NOMO-1 (cell line): Measurements from ENCODE around the gene NOL4L.

ENCODE experiments used
- DNase-seq, 2 experiments: peaks; one replicate each; lab custom pipeline; 2025; ENCODE audit not compliant: unreplicated experiment in 2 of 2; lab: John Stamatoyannopoulos, UW

NOL4L gene

DNA sequence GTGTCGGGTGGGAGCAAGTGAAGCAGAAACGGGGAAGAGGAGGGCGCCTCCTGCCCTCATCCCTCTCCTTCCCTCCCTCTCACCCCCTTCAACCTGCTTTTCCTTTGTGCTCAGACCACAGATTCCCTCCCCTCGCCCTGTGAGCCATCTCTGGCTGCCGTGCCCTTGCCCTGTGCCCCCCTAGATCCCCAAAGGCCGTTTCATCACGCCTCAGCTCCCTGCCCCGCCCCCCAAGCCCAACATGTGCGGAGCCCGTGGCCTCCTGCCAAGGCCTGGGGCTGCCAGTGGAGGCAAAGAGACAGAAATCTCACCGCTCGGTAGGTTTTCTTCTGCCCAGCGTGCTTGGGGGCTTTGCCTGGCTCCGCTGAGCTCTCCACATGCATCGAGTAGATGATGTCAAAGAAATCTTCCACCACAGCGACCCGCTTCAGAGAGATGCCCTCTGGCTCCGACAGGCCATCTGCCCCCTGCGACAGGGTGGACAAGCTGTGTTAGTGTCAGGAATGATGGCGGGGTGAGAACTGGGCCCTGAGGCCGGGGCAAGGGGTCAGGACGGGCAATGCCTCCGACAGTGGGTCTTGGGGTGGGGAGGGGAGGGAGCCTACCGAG is 57.6 kb downstream of the NOL4L start:
- DNase-seq: no peak

DNA sequence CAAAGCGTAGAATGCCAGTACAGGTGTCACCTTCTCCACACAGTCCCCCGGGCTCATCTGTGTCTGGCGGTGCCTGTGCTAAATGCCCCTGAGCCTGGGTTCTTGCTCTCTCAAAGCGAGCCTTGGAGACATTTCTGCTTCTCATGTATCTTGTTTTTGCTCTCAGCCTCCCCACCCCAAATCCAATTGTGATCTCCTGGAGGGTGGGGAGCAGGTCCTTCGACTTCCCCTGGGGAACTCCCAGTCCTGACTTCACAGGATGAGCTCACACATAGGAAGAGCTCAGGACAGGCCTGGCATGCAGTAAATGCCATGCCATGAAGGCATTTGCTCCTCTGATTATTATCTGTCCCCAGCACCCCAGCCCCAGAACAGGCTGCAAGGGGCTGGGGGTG is 58.1 kb downstream of the NOL4L start:
- no peak for DNase-seq

DNA sequence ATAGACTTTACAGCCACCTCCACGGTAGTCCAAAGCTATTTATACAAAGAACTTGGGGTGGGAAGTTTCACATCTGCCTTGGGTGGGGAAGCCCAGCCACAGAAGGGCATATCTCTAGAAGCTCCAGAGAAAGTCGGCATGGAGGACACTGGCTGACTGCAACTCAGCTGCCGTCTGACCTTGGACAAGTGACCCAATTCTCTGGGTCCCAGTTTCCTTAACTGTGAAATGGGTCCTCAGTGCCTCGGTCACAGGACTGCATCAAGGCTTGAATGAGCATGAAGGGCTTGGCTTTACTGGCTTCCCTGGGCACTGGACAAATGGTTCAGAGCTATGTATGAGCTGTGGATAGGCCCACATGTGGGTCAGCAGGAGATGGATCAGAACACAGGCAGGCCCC is 58.6 kb downstream of the NOL4L start:
- no peak for DNase-seq

DNA sequence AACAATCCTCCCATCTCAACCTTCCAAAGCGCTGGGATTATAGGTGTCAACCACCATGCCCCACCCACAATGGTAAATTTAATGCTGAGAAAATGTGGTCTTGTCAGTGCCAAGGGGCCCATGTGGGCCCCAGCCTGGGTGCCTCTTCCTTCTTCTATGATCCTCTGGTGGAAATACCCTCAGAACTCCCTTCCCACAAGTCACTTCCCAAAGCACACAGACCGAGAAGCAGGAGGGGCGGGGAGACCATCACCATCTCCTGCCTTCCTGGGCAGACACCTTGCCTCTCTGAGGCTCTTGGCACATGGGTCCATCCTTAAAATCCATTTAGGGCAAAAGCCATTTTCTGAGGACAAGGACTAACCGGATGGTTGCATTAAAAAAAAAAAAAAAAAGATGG is 59.0 kb downstream of the NOL4L start:
- no peak for DNase-seq

DNA sequence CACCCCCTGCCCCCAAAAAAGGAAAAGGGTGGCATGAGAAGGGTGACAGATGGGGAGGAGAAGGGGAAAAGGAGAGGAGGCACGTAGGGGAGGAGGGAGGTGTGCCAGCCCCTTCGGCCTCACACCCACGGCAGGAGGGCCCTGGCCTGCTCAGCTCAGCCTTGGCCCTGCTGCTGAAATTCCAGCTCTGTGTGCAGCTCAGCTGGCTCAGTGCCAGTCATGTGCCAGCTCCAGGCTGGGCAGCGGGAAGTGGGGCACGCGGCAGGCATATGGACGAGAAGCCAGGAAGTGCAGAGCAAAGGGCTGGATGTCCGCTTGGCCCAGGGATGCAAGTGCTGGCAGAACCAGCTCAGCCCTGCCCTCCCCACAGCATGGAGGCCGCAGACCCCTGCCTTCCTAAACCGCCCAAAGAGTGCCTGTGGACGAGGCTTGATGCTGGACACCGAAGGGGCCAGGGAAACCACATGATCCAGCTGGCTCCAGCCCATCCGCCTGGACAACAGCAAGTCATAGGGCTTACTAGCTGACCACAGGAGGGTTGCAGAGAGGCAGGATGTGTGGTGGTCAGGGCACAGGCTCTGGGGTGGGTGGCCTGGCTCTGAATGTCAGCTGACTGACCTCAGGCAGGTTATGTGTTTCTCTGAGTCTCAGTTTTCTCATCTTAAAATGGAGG is 60.2 kb downstream of the NOL4L start:
- DNase-seq: no peak

DNA sequence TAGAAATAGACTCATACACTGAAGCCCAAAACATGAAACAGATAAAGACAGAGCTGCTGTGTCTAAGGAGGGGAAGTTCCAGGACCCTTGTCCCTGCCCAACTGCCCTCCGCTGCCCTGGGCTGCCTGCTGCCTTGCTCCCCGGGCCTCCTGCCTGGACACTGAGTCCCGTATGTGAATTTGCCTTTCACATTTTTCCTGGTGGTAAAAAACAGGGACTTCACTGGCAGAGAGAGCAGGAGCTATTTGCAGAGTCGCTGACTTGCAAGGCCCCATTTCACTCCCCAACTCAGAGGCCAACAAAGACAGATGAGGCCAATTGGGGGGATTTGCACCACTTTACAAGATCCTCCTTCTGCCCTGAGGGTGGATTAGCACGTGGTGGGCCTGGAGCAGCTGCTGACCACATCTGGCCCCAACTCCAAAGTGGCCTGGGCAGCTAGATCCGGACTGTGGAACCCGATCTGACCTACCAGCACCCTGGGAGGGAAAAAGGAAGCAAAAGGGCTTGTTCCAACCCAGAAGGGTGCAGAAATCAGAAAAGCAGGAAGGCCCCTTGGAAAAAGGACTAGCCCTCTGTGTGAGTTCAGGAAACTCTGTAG is 61.4 kb downstream of the NOL4L start:
- DNase-seq: no peak

DNA sequence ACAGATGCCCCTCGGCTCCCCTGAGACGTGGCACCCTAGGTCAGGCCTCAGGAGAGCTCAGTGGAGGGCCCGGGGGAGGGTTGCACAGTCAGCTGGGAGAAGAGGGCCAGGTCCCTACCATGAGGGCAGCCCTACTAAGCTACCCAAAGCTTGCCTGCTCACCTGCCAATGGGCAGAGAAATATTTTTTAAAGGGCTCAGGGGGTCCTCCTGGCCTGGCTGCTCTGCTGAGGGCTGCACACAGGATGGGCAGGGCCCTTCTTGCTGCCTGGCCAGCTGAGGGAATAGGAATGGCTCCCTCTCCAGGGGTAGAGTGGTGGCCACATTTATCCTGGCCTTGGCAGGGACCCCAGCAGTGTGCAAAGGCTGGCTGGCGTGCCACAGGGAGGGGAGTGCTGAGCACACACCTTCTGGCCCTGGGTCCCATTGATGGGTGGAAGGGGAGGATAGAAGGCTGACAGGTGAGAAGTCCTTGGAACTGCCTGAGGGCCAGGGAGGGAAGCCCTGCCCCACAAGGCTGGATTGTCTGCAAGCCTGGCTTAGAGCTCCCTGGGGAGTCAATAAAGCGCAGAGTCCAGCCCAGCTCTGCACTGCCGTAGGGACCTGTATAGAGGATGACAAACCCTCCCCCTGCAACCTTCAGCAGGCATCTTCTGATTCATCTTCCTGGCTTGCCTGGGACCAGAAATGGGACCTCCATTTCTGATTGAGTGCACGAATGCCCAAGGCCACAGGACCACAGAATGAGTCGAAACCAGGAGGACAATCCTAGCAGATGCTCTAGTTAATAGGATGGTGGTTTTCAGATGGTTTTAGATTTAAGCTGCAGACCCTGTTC is 62.1 kb downstream of the NOL4L start:
- DNase-seq: no peak

DNA sequence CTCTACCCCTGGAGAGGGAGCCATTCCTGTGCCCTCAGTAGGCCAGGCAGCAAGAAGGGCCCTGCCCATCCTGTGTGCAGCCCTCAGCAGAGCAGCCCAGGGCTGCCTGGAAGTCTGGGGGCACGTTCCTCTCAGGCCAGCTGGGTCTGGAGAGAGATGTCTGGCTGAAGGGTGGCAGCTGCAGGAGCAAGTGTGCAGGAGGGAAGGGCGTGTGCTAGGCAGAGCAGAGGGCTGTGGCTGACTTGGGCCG is 62.7 kb downstream of the NOL4L start:
- DNase-seq: no peak

DNA sequence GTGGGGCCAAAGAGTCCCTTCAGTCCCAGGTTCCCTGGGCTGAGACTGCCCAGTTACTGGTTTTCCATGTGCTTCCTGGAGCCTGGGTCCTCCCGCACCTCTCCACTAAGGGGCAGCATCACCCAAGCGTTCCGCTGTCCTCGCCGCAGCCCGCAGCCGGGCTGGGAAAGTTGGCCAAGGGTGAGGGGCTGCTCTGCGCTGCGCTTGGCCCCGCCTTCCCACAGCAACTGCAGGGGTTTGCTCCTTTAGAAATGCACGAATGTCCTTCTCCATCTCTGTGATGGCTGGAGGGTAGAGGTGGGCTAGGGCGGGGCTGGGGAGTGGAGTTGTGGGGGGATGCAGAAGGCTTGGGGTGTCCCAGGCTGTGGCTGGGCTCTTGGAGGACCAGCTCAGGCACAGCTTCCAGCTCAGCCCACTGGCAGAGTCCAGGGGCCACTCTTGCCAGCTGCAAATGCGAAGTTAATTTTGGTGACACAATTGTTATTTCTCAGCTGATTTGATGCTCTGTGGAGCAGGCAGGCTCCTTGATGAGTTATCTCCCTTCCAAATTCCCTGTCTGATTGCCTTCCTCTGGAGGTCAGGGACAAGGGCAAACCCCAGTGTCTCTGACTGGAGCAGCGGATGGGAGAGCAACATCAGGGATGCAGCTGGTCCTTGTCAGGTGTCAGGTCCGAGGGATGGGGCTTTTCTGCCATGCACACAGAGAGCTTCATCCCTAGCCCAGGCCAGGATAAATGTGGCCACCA is 63.2 kb downstream of the NOL4L start:
- no peak for DNase-seq

DNA sequence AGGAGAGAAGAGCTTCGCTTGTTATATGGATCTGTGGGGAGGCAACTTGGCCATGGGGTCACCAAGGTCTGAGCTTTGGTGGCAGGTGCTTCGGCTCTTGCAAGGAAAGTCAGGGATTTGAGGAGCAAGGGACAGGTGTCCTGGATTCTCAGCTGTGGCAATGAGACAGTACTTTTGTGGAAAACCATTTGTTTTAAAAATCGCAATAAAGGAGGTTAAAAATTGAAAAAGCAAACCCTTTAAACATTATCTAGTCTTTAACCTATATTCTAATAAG is 64.3 kb downstream of the NOL4L start:
- DNase-seq: no peak

DNA sequence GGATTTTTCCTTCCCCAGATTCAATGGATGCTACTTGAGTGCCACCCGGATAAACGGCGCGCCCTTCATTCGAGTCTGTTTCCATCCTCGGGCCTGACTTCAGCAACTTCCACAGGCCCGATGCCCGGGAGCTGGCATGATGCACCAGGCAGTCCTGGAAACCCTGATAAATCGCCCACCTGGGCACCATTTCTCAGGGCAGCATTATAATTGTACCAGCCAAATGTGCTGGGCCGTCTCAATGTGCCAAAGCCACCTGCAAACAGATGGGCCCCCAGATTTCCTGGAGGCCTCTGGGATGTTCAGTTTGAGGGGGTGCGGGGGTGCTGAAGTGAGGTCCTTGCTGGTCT is 65.8 kb downstream of the NOL4L start:
- DNase-seq: no peak

DNA sequence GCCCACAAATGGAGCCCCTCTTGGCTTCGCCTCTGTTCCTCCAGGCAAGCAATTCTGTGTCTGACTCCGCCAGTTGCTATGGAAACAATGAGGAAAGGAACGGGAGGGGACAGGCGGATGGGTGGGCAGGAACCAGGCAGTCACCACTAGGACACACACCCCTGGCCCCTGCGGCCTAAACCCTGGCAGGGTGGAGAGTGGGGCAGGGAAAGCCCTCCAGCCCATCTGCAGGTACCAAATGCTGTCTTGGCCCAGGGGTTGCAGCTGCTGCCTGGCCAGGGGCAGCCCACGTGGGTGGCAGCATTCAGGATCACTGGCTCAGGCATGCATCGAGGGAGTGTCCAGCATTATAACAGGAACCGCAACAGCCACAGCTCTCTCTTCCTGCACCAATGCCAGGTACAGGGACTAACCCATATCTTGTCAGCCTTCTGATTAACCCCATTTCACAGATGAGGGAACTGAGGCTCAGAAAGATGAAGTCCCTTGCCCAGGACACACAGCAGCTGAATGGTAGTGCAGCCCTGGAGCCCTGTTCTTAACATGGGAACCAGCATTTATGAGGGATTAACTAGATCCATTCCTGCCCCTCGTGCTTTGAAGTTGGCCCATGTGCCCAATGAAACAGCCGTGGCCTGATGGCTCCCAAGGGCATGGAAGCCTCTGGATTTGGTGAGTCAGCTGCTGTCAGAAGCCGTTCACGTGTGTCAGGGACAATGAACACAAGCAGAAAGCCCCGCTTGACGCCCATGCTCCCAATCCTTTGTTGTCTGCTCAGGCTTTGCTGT is 66.3 kb downstream of the NOL4L start:
- DNase-seq: no peak

DNA sequence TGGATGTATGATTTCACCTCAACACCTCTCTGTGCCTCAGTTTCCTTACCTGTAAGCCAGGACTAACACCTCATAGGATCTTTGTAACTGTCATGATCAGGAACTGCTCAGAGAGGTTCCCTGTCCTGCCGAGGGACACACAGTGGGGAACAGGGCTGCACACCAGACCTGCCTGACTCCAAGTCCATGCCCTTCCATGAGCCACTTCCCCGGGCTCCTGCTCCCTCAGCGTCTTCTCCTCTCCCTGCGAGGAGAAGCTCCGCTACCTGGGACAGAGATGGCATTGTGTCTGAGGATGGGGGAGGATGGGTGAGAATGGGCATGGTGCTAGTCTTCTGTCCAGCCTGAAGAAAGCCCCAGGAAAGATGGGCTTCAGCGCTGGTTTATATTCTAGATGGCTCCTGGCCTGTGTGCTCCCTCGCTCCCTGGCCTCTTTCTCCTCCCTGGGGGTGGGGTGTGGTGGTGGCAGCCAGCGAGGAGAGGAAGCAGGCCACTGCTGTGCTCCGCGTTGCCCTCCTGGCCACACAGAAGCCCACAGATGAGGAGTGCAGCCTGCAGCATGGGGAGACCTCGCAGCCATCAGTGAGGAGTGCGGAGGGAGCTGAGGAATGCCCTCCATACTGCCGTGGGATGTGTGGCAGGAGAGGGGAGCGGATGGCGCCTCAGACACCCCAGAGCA is 67.1 kb downstream of the NOL4L start:
- no peak for DNase-seq

DNA sequence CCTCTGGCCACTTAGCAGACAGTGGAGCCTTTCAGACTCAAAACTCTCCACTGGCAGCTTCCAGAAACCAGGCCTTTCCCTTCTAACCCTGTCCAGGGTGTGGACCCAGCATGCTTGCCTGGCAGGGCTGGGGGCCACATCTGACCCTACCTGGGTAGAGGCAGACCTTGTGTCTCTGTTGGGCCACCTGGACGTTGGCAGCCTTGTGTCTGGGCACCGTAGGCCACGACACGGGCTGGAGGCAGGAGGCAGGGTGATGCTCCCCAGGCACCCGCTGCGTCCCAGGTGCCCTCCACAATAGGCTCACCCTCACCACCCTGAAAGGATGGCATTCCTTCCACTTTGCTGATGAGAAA is 67.6 kb downstream of the NOL4L start:
- DNase-seq: no peak

DNA sequence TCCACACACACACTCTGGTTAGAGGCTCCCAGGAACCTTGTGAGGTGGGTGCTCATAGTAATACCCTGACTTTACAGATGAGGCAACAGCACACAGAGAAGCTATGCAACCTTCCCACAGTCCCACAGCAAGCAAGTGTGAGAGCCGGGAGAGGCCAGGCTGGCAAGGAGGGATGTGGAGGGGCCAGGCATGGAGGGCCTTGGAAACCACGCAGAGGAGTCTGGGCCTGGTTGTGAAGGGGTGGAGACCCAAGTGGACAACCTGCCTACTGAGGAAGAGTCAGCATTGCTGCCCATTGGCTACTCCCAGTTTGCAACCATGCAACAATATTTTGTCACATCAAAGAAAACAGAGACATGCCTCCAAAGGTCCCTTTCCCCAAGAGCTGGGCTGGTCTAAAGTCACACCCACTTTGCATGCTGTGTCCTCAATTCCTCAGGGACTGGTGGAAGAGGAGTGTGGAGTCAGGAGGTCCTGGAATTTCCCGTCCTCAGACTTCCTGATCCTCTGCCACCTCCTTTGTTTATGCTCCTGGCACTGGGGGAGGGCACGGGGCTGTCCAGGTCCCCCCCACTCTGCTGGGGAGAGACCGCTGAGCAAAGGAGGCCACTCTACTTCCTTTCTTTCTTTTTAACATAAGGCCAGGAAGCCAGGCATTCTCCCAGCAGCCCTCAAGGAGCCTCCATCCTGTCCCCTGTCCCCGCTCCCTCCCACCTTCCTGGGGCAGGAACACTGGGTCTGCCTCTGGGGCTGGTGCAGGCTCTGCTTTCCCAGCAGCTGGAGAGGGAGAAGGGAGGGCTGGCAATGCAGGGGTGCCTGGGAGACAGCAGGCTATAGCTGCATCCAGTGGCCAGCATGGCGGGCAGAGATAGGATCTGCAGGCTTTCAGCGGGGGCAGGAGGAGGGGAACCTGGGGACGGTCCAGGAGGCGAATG is 68.3 kb downstream of the NOL4L start:
- no peak for DNase-seq

DNA sequence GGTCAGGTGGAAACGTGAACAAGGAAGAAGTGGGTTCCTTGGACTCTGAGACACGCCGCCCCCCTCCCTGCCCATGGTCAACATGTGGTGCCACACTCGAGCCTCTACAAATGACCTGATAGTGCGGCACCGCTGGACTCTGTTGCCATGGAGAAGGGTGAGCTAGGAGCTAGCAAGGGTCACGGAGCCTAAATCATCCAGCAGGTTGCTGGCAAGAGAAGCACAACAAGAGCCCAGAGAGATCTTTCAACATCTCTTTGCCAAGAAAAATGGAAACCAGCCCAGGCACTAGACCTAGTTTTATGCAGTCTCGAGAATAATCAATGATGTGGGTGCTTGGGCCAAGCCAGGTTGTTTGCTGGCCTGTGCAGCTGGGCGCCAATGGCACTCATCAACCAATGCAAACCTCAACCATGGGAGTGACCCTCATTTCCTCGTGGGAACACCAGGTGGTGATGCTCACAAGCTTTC is 69.5 kb downstream of the NOL4L start:
- DNase-seq: no peak

DNA sequence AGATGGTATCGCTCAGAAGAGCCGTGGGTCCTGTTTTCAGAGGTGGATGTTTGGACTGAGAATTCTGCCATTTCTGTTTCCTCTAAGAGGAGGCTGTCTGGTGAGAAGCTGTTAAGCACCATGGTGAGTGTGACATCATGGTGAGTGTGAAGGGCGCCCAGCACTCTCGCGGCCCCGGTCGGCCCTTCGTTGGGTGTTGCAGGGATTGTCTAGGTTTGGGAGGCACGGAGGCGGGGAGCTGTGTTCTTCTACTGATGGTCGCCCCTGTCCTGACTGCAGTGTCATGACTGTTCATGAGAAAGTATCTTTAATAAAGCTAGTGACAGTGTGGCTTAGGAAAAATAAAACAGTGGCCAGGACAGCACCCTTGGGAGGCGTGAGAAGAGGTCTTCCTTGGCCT is 70.4 kb downstream of the NOL4L start:
- no peak for DNase-seq

DNA sequence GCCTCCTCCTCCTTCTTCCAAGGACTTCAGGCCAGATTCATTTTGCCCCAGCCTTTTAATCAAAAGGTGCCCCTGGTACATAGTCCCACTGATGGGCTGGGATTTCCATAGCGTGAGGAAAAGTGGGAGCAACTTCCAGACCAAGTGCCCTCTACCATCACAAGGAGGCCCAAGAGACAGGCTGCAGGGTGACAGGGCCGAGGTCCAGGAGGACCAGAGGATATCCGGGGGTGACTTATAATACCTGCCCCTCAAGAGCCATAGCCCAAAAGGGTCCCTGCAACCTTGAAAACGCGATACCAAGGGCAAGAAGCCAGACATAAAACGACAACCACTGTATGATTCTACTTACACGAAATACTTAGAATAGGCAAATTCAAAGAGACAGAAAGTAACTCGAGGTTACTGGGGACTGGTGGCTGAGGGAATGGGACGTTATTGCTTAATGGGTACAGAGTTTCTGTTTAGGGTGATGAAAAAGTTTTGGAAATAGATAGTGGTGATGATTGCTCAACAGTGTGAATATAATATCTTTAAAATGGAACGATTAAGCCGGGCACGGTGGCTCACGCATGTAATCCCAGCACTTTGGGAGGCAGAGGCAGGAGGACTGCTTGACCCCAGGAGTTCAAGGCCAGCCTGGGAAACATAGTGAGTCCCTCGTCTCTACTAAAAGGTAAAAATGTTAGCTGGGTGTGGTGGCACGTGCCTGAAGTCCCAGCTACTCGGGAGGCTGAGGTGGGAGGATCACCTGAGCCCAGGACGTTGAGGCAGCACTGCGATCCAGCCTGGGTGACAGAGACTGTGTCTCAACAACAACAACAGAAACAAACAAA is 71.9 kb downstream of the NOL4L start:
- DNase-seq: peak in 1 of 2 experiments; percentile 6
